Raji (cell line): Measurements from ENCODE around the gene ROBO4.

Experiments
- POLR2A ChIP-seq: IDR thresholded peaks from 2 replicates; pipeline ENCODE4 v1.6.1; 2011; ENCODE audit warnings: low read depth, low read length, control low read depth; ENCODE audit not compliant: insufficient read depth

The ROBO4 gene

DNA sequence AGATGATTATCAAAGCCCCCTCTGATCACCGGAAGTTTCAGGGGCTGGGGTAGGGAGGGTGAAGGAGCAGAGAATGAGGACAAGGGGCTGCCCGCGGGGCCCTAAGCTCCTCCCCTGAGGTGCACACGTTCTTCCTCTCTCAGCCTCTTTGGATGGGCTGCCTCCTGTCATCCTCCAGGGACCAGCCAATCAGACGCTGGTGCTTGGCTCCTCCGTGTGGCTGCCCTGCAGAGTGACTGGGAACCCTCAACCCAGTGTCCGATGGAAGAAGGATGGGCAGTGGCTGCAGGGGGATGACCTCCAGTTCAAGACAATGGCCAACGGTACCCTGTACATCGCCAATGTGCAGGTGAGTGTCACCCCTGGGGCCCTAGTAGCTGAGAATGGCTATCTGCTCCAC lies 24.9 kb downstream of the ROBO4 start:
- TF ChIP-seq POLR2A = no peak

DNA sequence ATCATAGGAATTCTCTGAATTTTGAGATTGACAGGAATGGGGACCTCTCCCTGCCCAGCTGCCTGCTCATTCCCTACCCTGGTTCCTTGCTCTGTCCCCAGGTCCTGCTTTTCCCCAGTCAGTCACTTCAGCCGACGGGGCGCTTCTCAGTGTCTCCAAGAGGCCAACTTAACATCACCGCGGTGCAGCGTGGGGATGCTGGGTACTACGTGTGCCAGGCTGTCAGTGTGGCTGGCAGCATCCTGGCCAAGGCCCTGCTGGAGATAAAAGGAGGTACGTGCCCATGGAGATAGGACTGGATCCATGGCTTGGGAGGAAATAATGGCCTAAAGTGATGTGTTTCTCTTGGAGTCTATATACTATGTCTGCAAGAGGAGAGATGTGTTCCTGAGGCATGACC lies 25.4 kb downstream of the ROBO4 start:
- TF ChIP-seq POLR2A = no peak

DNA sequence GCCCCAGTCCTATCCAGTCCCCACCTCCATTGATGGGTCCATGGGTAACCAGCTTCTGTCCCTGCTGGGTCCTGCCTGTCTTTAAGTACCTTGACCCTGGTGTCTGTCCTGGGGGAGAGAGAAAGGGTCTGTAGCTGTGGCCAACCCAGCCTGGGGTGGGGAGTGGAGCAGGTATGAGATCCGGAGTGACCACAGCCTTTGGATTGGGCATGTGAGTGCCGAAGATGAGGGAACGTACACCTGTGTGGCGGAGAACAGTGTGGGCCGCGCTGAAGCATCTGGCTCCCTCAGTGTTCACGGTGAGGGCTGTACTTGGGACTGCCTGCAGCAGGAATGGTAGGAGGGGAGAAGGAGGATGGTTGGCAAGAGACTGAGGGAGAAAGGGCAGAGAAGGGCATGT lies 27.2 kb downstream of the ROBO4 start:
- TF ChIP-seq POLR2A = no peak

DNA sequence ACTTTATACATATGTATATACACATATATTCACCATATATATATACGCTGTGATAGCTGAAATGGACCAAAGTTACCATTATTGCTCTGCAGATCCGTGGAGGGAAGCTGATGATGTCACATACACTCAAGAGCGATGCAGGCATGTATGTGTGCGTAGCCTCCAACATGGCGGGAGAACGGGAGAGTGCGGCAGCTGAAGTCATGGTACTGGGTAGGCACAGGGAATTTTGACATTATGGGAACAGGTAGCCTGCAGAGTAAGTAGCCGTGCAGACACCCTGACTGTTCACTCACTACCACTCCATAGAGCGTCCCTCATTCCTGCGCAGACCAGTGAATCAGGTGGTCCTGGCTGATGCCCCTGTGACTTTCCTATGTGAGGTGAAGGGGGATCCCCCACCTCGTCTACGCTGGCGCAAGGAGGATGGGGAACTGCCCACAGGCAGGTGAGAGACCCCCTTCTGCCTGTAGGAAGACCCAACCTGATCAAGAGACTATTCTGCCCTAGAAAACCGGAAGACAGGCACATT lies 27.7 kb downstream of the ROBO4 start:
- no peak for TF ChIP-seq POLR2A

DNA sequence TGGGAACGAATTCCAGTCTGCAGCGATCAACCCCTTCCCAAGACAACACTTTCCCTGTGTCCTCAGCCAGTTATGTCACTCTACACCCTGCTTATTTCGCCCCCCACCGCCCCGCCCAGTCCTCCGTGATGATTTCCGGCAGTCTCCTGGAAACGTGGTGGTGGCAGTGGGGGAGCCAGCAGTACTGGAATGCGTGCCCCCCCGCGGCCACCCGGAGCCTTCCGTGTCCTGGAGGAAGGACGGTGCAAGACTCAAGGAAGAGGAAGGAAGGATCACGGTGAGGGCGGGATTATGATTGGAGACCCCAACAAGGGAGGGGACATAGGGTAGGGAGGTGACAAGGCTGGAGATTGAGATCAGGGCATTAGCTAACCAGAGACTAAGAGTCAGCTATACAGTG lies 28.3 kb downstream of the ROBO4 start:
- no peak for TF ChIP-seq POLR2A

DNA sequence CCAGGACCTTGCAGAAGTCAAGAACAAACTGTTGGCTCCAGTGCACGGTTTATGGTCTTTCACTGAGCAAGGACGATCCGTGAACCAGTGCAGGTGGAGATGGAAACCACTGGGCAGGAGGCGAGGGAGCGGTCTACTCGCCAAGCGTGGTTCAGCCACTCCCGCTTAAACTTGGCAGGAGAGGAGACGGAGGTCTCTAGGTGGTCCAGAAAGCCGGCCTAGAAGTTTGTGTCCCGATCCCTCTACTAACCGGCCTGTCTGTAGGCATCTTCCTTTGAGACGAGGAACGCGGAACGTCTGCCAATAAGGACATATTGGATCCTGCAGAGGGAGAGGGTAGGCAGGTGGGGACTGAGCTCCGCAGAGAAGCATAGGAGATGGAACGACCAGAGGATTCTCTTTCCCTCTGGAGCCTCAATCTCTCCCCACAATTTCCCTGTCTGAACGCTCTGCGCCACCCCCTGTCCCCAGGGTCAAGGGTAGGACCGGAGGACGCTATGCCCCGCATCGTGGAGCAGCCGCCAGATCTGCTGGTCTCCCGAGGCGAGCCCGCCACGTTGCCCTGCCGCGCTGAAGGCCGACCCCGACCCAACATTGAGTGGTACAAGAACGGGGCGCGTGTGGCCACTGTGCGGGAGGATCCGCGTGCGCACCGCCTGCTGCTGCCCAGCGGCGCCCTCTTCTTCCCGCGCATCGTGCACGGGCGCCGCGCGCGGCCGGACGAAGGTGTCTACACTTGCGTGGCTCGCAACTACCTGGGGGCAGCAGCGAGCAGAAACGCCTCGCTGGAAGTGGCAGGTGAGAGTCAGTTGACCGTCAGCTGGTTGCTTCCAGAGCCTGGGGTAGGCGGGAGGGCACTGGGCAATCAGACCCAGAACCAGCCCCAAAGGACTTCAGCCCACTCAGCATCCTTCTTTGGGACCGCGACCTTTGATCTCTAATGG lies 29.1 kb downstream of the ROBO4 start:
- no peak for TF ChIP-seq POLR2A

DNA sequence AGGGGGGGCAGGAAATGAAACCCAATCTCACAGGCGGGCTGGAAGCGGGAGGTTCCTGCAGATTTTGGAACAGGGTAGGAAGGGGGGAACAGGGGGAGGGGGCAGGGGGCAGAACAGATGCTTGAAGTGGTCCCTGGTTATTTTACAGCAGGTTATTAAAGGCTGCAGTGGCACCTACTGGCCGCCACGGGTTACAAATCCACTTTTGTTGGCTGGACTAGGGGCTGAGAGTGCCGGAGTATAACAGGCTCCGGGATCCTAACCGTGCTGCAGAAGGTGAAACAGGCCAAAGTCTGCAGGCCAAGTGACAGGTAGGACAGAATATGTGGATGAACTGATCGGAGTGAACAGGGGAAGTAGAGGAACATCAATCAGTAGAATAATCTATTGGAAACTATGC lies 30.0 kb downstream of the ROBO4 start:
- TF ChIP-seq POLR2A = no peak

DNA sequence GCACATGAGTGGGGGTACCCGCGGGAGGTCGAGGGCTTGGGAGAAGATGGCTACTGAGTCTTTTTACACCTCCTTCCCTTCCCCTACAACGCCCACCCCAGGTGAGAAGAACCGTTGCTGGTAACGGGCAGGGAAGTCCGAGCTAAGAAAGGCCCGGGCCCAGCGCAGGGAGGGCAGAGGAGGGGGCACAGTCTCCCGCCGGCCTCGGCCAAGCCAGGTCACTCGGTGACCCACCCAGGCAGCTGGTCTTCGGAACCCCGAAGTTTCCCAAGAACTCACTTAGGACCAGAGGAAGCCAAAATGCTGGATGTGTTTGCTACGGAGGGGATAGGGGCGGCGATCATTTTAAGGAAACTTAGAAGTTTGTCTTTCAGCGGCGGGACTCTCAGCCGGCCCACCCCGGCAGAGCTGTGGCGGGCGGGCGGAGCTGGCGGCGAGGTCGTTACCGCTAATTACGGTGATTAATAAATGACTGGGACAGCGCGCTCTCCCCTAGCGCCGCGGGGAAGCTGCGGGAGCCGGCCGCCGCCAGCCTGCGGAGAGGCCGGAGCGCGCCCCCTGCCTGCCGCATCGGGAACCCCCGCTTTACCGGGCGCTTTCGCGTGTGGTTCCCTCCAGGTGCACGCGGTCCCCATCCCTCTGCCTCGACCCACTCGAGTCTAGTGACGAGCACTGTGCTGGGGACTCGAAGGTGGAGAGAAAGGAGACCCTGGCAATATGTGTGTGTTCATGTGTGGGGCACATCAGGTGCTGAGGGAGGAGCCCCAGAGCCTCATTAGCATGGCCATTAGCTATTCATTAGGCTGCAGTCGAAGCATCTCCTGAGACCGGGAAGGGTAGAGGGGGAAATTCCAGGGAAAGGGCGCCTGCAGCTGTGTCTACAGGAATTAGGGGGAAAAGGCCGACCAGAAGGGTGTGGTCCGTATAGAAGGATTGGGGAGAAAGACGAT lies 31.5 kb downstream of the ROBO4 start:
- no peak for TF ChIP-seq POLR2A

DNA sequence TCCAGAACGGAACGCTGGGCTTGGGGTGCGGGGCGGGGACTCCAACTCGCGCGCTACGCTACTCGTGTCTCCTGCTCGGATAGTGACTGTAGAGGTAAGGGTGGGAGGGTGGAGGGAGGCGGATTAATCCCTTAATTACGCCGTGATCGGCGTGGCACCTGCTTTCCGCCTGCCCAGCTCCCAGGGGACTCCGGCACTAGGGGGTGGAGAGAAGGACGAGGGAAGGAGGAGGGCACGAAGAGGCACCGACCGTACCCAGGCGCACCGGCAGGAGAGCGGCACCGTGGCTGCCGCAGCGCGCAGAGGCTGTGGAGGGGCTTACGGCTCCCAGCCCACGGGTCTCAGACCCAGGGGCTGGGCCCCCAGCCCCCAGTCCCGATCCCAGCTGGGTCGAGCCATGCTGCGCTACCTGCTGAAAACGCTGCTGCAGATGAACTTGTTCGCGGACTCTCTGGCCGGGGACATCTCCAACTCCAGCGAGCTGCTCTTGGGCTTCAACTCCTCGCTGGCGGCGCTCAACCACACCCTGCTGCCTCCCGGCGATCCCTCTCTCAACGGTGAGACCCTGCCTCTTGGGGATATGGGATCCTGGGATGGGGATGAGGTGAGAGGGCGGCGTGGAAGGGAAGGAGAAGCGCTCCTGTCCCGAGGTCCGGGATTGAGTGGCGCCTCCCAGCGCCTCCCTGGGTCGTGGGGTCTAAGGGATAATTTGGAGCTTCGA lies 32.3 kb downstream of the ROBO4 start, which contains the start of gene ROBO3:
ROBO3 (plus strand) TSS at position 252 of the 721 bp plus-strand sequence; CDS start at position 398, 146 bp downstream.
- TF ChIP-seq POLR2A = no peak

DNA sequence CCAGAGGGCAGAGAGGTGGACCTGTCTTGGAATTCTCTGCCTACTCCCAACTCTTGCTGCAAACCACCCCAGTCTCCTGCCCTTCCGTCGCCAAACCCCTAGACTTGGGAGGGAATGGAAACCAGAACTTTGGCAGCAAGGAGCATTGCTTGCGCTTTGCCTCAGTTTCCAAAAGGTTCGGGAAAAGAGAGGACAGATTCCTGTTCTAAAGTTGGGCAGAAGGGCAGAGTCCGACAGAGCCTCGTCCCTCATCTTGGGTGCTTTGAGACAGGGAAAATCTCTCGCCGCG lies 32.8 kb downstream of the ROBO4 start:
- no peak for TF ChIP-seq POLR2A

DNA sequence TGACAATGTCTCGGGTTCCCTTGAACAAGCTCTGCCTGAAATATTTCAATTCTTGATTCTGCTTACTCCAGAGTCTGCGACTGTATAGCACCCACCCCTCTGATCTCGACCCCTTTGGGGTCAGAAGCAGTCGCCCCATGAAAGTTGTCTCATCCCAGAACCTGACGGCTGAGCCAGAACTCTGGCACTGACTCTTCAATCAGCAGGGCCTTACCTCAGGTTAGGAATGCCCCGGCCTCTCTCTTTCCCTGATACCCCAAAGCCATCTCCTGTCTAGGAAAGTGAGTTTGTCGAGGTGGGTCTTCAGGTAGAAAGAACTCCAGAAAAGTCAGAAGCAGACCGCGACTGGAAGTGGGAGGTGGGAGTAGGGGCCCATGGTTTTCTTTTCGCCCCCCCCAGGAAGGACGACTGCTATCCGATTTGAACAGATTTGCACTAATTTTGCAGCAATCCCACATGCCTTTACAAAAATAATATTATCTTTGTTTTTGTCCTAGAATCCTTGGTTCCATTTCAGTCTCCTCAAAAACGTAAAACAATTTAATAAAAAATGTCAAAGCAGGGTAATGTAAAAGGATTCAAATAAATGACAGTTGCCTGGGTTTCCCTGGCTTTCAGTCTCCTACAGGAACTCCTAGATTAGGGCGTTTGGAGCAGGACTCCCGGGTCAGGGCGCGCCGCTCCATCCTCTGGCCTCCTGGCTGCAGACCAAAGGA lies 33.3 kb downstream of the ROBO4 start:
- TF ChIP-seq POLR2A = no peak

DNA sequence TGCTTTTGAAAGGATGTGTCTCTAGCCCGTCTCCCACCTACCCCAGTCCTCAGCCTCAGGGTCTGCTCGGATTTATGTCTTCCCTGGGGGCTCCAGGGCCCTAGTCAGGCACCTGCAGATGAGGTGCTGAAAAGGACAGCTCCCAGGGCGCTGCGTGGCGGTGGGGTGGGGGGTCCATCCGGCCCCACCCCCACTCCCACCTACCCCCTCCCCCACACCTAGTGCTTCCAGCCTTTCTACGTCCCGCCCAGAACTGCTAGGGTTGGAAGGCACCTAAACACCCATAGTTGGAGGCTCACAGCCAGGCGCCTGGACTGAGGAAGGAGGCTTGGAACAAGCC lies 33.9 kb downstream of the ROBO4 start:
- no peak for TF ChIP-seq POLR2A

DNA sequence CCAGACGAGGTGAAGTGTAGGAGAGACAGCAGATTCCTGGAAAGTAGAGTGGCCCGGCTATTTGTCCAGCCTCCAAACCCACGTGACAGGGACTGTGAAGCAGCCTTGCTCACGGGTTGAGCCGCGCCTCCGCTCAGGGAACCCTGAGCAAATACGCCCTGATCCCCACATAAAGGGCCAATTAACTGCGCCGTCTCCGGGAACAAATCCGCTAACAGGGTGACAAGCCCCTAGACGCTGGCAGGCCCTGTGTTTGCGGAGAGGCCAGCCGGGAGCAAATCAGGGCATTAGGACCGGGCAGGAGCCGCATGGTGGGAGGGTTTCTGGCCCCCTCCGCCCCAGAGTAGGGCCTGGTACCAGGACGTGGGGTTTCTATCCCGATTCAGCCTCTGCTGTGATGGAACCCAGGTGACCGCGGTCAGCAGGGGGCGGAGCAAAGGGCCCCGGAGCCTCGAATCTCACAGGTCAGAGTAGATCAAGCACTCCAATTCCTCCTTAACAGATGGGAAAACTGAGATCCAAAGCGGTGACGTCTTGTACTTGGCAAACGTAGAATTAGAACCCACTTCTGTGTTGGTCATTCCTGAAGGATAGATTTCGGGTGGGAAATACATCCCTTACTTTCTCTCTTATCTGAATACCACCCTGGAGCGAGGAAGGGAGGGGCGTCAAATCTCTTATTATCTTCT lies 34.4 kb downstream of the ROBO4 start:
- TF ChIP-seq POLR2A = no peak

DNA sequence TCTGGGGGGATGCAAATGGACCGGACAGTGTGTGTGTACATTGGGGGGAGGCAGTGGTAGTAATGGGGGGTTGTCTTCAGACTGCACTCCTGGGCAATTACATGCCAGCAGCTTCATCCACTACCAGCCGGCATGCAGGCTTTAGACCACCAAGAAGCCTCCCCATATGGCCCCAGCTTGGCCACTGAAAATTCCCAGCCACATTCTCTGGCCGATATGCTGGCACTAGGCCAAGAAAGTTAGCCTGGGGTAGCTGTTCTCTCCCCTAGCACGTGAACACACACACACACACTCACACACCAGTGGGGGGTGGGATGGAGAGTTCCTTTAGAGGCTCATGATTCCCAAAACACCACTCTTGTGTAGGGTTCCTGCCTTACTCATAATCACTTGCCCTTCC lies 36.0 kb downstream of the ROBO4 start:
- no peak for TF ChIP-seq POLR2A
